HG03460 (cell line): Measurements from ENCODE around the gene RXFP2.

ENCODE experiments used
- ATAC-seq: cut with Tn5 transposase; IDR thresholded peaks from one replicate; pipeline ENCODE4 v1.9.1; 2021; ENCODE audit not compliant: unreplicated experiment

Gene RXFP2

DNA sequence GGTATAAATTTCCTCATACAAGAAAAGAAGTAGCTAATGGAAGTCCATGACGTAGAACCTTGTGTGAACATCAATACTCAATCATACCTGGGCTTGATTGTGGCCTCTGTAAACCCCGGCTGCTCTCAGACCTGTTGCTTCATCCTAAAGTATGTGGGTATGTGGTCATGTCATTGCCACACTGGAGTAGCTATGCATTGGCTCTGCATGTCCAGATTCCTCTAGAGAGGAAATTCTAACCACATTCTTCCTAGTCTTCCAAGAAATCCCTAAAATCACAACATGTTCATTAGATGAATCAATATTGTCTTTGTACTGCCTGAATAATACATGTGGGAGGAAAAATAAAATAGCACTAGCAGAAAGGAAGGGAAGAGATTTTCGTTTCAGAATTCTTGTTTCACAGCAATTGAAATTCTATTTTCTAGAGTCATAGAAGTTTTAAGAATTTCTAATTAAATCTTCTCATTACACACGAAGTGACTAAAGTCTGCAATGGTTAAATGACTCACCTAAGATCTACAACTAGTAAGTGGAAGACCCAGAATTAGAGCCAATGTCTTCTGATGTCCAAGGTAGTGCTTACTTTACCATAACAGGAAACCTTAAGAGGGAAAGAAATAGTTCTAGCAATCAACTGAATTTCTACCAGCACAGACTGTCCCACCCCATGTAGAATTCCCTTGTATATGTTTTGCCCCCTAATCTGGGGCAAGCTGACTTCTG is 28.0 kb downstream of the RXFP2 start:
- no peak for ATAC-seq

DNA sequence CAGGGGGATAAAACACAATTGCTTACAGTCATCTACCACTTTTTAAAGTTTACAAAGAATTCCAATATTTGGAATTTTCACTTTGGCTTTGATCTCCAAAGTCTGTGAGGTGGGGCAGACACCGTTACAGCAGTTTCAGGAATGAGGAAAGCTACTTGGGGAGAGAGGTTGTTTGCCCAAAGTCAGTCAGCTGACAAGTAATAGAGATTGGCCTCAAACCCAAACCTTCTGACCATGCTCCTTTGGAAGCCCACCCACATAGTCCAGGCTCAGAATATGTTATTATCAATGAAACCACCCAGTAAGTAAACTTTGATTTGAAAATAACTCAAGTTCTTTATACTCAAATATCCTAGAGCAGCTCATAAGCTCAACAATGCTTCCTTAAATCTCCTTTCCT is 29.0 kb downstream of the RXFP2 start:
- no peak for ATAC-seq

DNA sequence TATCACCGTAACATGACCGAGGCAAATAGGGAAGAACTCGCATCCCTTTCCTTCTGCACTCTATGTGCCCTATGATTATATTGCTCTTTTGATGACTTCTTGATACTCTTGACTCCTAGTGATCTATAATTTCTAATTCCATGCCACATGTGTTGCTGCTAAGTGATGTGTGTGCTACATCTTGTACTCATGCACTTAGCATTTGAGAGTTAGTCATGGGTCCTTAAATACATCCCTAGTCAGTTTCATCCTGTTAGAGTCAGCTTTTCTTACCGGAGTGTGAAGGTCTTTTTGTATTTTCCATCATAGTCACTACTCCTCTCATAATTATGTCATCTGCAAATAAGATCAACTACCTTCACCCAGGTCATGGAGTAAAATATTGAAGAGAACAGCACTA is 30.2 kb downstream of the RXFP2 start:
- no peak for ATAC-seq

DNA sequence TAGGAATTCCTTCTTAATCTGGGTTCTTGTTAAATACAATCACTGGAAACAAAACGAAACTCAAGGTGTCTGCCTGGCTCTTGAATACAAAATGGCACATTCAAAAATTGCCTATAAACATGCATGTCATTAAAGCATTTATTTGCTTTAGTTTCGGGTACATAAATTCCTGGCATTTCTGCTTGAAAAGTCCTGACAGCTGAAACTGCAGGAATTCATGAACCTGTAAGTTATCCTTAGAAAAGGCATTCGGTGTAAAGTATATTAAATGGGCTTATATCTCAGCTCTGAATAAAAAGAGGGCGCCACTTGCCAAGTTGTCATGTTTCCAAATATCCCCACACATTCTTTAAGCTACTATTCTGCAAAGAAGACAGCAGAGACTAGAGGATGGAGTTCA is 32.9 kb downstream of the RXFP2 start:
- no peak for ATAC-seq

DNA sequence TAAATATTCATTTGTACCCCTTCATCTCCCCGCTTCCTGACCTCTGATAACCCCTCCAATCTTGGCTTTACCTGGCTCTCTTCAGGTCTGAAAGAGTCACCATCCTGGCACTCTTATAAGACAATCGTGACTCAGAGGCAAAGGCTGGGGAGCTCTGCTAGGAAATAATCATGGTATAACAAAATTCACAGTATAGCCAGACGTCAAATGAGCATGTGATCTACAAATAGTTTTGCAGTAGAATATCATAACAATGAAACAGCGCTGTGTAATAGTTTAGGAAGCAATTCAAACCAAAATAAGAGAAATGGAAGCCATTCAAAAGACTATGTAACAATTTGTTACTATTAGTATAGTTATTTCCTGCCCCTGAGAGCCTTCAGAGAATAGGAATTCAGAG is 34.2 kb downstream of the RXFP2 start:
- no peak for ATAC-seq

DNA sequence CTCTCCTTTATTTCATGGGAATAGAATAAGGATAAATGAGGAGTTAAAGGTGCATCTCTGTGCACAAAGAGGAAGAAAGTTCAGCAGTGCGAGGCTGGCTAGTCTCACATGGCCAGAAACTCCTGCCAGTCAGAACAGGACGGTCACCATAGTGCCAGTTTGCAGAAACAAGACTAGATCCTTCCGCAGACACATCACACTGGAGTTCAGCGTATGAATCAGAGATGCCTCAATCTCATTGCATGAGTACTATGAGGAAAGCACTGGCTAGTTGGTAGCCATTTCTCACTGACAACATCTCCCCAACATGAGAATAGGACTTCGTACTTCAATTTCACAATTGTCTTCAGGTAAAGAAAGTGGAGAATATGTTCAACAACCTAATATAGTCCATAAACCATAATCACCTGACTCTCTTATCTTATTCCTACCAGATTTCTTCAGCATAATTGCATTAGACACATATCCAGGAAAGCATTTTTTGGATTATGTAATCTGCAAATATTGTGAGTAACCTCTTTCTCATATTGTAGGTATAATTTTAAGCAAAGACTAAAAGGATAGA is 34.9 kb downstream of the RXFP2 start:
- ATAC-seq, result no peak

DNA sequence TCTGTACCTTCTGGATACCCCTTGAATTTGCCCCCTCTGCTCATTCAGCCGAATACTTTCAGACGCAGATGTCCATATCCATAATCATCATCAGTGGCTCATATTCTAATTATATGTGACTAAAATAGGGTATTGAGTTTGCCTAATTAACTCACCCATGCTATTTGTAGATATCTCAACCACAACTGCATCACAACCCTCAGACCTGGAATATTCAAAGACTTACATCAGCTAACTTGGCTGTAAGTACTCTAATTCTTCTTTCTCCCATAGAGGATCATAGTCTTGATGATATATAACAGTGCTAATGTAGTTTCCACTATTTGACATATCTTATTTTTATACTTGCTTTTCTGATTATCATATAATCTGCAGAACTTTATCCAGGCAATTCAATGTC is 35.8 kb downstream of the RXFP2 start:
- ATAC-seq, result no peak

DNA sequence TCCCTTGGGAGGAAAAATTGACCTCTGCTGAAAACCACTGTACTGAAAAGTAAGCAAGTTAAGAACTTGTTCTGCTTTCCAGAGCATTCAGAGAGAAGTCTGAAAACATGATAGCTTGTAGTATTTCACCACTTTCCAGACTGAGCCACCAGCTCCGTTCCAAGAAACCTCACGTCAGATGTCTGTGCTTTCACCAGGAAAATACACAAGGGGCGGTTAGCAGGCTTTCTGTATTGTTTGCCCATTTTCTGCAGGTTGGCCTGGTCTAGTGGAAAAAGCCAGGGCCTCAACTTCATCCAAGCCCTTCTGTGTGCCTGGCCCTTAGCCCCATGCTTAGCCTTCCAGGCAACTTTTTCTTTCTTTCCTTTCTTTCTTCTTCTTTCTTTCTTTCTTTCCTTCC is 36.4 kb downstream of the RXFP2 start:
- no peak for ATAC-seq

DNA sequence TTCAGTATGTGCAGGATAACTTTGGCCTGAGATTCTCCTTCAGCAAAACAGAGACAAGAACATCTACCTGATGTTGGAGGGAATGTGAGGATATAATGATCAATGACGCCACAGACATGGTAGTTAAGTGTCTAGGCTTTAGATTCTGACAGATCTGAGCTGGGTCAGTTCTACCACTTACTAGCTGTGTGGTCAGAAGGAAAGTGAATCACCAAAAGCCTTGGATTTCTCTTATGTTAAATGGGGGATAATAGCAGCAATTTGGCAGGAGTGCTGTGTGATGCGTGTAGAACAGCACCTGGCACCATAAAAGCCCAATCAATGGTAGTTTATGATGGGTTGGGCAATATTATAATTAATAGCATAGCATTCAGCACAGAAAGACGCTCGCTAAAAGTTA is 41.7 kb downstream of the RXFP2 start:
- no peak for ATAC-seq

DNA sequence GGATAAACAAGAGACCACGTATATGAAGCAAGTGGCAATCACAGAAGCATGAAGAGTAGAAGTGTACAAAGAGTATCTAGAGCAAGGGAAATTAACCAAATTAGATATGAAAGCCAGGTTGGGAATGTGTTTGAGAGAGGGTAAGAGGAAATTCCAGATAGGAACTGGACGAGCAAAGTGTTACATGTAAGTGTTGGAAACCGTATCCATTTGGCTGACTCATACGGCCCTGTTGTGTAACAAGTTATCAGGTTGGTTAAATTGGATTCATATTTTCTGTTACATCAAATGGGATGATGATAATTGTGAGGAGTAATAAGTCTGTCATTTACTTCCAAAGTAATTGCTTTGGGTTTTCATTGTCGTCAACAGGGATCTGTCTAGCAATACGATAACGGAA is 46.7 kb downstream of the RXFP2 start:
- no peak for ATAC-seq

DNA sequence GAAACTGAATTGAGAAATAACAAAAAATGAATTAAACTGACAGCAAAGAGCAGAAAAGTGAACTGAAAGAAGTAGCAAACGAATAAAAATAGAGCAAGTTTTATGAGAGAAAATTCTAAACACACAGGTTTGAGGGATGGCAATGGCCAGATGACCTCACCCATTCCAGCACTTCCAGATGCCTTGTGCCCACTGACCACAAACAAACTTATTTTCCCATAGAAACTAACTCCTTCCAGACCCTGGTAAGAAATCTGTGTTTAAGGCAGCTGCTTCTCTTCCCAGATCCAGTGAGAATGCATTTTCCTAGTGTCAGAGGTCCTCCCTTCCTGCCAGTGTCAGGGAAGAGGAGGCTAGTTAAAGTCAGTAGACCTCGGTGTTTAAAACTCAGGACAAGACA is 51.7 kb downstream of the RXFP2 start:
- no peak for ATAC-seq

DNA sequence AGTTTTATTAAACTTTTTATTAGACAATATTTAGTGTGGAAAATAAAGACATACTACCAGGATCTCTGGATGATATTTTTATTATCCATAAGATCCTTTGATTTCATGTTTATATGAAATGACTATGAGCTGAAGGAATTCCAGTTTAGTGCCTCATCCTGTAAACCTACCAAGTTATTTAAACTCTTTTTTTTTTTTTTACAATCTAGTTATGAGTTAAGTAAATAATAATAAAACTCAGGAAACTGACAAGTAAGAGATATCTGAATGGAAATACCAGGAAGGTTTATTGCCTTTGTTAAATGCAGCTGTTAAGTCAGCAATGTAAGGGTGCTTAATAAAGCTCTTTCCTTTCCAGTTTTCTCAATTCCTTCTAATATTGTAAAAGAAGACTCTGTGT is 53.9 kb downstream of the RXFP2 start:
- no peak for ATAC-seq

DNA sequence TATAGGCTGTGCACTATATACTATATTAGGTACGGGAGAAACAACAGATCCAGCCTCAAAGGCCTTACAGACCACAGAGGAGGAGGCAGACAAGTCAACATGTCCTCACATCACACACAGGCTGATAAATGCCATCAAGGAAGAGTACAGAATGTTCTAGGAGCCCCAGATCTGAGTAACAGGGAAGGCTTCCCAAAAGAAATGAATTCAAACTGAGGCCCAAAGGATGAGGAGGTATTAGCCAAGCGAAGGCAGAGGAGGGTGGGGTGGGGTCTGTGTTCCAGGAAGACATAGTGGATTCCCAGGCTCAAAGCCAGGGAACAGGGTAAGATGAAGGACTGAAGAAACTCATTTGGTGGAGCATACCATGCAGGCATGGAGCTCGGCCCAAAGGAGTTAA is 55.1 kb downstream of the RXFP2 start:
- no peak for ATAC-seq

DNA sequence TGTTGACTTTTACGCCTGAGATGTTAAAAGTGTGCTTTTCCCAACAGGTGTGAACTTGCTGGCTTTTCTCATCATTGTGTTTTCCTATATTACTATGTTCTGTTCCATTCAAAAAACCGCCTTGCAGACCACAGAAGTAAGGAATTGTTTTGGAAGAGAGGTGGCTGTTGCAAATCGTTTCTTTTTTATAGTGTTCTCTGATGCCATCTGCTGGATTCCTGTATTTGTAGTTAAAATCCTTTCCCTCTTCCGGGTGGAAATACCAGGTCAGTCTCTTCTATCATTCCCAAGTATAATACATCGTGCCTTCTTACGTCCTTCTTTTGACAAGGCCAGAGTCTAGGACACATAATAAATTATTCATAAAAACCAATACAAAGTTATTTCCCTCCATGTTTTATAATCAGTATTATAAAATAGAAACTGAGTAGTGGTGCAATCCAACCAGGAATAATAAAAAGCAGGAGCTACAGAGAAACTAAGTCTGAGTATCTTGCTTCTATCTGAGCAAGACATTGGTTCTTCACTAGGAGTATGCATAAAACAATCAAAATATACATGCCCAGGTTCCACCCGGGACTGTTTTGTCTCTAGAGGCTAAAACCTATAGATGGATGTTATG is 57.9 kb downstream of the RXFP2 start:
- ATAC-seq, result no peak

DNA sequence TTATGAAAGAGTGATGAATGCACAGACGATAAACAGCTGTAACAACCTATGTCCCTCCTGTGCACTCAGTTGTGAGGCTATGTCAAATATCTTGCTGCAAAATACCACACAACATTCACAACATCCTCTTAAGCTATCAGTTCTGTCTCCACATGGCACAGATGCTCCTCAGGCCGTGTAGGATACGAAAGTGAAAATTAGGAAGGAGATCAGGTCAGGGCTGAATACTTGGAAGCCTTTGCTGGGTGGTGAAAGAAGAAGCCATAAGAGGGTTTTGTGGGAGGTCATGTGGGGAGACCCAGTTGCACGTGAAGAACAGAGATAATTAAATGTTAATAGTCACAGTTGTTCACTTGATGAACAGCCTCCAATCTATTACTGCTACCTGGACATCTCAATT is 58.9 kb downstream of the RXFP2 start:
- ATAC-seq, result no peak

DNA sequence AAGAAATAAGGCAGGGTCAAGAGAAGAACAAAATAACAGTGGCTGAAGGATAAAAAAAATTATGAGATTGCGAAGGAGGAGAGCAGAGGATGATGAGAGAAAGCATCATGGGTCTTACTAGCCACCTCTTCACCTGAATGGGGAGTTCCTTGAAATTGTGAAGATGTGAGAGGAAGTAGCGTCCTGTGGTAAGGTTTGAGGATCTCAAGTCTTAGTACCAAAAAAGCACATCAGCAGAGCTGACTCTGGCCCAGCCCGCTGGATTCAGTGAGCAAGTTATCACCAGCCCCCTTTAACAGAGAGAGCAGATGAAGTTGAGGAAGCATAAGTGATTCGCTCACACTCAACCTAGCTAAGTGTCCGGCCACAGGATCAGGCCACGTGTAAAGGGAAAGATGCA is 61.8 kb downstream of the RXFP2 start:
- ATAC-seq, result no peak

DNA sequence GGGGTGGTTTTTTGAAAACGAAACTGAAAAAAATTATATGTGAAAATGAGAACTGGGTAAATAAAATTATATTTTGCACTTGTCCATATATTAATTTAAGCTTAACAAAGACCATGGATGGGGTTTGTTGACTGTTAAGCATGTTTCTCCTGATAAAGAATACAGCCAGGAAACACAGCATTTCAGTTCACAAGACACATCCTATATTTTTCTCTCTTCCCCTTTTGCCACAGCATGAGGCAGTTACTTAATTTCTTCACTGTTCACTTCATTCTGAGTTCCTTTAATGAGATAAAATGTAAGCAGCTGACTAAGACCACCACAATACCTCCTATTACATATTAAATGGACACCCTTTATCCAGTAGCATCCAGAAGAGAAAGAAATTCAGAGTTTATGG is 64.0 kb downstream of the RXFP2 start:
- no peak for ATAC-seq

DNA sequence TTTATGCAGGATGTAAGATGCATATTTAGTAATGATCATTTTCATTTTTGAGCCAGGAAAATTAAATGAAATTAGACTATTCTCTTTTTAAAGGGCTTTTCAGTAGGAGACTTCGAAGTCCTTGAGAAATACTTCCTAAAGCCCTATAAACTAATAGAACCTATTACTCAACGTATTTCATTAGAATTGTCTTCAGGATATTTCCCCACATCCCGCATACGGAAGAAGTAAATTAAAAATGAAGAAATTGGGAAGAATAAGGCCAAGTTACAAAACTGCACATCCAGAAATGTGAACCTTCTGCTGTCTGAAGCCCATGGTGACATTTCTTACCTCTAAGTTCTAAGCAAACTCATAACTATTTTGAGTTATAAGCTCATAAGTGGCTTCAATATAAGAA is 66.5 kb downstream of the RXFP2 start:
- ATAC-seq, result no peak

DNA sequence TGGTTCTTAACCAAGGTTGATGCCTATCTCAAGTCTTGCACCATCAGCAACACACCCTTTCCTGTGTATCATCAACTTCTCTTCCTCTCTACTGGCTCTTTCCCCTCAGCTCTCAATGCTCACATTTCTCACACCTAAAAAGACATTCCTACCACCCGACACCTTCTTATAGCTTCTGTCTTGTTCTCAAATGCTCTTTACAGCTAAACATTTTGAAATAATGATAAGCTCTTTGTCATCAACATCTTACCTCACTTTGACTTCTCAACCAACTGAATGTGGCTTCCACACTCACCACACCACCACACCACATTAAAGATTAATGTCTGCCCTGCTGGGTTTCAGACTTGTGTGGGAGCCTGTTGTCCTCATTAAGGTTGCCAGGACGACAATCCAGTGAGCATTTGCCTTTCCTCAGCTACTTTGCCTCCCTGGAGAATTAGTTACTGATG is 67.8 kb downstream of the RXFP2 start:
- ATAC-seq, result no peak

DNA sequence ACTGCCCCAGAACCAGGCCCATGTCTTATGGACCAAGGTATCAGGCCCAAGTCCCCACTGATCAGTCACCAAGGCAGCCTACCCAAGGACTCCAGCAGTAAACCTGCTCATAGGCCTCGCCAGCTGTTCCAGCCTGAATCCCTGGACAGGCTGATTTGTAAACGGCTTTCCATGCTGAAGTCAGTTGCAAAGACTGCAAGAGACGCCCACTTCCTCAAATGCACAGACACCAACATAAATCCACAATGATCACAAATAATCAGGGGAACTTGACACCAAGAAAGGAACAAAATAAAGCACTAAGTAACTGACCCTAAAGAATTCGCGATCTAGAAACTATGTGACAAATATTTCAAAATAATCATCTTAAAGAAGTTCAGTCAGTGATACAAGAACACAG is 75.2 kb downstream of the RXFP2 start:
- no peak for ATAC-seq

DNA sequence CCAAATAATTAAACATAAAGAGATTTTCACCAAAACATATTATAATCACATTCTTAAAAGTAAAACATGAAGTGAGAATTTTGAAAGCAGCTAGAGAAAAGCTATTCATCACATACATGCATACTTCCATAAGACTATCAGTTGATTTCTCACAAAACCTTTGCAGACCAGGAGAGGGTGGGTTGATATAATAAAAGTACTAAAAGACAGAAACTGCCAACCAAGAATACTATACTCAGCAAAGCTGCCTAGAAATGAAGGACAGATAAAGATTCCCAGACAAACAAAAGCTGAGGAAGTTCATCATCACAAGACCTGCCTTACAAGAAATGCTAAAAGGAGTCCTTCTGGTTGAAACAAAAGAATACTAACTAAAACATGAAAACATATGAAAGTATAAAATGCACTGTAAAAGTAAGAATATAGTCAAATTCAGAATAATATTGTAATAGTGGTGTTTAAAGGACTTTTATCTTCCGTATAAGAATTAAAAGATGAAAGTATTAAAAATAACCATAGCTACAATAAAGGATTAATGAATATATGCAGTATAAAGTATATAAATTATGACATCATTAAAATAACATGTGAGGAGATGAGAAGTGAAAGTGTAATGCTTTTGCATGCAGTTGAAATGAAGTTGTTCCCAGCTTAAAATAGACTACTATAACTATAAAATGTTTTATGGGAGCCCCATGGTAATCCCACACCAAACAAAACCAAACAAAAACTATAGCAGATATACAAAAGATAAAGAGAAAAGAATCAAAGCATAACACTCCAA is 76.2 kb downstream of the RXFP2 start:
- no peak for ATAC-seq

DNA sequence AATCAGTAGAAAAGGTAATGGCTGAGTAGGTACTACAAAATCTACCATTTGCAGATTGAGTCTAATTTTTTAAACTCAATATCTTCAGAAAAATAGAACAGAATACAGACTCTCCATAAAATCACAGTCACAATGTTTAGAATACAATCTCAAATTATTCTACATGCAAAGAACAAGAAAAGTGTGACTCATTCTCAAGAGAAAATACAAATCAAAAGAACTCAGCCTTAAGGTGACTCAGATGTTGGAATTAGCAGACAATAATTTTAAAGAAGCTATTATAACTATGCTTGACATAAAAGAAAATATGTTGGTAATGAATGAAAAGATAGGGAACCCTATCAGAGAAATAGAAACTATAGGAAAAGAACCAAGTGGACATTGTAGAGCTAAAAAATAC is 78.9 kb downstream of the RXFP2 start:
- no peak for ATAC-seq
